Fibroblast of skin of back (primary cell): ENCODE data around the gene VEGFC.

Experiments used
- DNase-seq: peaks from one replicate; pipeline ENCODE4 v3.0.0-alpha.2; 2013

VEGFC gene

DNA sequence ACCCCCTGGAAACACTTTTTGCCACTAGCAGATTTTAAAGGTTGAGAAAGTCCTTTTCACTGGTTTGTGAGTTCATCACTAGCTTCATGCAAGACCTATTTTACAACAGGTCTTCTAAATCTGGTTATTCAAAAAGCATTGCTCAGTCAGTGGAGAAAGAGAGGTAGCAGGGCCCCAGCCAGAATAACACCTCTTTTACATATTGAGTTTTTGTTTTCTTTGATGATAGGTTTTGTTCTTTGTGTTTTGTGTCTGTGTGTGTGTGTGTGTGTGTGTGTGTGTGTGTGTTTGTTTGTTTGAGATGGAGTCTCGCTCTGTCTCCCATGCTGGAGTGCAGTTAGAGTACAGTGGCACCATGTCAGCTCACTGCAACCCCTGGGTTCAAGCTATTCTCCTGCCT lies 2.7 kb upstream of the VEGFC start:
- DNase-seq = no peak

DNA sequence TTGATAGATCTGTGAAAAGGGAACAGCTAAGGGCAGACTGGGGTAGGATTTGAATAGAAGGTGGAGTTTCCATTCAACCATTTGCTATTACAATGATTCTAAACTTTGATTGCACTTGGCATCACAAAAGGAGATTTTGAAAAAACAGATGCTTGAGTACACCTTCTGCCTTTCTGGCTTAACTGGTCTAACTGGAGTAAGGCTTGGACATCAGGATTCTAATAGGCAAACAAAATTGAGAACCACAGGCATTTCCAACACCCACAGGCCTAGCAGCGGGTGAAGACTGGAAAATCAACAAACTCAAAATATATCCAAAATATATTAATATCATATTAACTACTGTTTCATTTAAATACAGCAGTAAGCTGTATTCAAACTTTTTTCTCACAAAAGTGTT lies 1.9 kb upstream of the VEGFC start:
- DNase-seq = no peak

DNA sequence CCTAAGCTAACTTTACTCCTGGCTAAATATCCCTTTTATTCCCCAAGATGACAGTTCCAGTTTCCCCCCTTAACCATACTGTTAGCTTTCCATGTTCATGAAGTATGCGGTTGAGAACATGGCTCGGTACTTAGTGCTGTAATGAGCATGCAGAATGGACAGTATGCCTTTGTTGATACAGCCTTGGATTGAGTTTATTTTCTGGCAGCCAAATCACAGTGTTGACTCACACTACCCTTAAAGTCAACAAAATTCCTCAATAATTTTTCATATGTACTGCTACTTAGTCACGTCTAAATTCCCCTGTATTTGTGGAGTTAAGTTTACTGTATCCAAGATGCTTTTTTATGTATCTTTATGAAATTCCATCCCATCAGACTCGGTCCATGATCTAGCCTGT lies 1.4 kb upstream of the VEGFC start:
- DNase-seq = peak; percentile 96

DNA sequence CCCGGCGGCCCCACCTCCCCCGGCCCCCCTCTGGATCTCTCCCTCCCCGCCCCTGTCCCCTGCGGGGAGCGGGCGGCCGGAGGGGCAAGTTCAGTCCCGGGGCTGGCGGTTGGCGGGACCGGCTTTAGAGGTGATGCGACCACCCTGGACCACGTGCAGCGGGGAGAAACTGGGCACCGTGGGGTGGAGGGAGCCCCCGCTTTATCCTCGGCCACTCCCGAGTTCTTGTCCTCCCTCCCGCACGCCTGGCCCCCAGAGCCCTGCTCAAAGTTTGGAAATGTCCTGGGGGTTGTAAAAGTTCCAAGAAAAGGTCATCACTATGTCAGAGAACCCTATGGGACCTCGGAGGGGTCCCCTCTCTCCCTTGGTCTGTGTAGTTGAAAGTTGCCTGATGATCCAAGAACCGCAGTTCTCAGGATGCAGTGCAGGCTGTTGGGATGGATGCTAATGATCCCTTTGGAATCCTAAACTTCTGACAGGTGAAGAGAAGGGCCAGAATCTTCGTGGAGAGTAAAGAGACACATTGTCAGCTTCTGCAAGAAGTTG lies 411 bp upstream of the VEGFC start:
- no peak for DNase-seq

DNA sequence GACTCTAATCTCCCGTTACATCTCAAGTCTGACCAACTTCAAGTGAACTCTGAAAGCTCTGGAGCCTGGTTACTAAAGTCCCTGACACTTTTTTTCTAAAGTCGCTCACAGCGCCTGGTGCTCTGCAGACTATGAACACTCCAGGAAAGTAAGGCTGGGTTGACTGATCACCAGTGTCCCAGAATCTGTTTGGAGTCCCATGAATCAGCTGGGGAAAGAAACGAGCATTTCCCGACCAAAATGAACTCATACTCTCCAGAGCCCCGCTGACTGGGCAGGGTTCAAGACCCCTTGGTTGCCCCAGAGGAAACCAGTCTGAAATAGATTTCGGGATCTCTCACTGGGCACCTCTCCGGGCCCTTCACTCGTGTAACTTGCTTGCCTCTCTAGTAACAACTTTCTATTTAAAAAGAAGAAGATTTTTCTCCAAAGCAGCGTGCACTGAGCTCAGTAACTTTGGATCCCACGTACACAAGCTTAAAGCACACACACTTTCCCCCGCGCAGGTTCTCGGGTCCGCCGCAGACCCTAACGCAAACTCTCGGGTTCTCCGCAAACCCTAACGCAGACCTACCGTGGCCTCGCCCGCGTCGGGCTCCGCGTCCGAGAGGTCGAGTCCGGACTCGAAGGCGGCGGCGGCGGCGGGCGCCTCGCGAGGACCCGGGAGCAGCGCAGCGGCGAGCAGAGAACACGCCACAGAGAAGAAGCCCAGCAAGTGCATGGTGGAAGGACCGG lies 964 bp downstream of the VEGFC start:
- peak; percentile 63 for DNase-seq

DNA sequence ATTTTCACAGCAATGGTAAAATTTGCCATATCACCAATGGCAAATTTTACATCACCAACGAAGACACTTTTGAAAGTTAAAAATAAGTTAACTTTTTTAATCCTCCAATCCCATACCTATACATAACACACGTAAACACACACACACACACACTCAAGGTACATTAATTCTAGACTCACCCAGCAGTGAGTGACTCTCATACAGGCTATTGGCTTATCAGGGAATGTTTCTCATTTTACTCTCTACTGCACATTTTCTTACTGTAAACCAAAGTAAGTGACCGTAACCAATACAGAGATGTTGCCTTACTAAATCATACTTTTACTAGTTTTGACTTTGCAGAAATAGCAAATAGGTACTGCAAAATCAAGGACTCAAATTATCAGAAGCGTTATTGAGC lies 2.3 kb downstream of the VEGFC start:
- no peak for DNase-seq

DNA sequence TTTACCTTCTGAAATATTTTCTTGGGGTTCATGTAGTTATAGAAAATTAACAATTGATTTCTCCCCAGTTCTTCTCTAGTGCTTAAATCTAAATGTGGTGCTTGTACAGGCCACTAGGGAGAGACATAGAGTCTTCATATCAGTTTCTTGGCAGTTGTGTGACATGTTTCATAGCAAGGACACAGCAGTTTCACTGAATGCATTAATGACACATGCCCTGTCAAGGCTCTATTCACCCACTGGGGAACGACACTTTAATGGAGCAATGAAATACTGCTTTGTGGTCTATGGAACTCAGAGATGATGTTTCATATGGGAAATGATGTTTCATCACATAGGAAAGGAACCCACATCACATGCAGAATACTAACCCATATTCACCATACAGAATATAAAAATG lies 2.8 kb downstream of the VEGFC start:
- DNase-seq = peak; percentile 91

DNA sequence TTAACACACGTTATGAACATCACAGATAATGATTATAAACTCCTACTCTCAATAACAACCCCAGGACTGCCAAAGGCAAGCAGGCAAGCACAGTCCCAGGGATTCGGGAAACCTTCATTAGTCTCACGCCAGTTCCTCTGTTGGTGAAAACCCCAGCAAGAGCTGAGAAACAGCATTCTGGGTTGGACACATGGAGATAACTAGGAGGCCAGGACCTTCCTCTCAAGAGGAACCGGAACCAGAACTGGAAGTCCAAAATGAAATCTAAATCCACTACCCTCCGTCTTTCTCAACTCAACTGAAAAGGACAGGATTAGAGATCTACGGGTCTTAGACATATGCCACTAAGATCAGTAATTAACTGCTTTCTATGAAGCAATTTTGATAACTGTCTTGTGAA lies 3.8 kb downstream of the VEGFC start:
- DNase-seq = no peak

DNA sequence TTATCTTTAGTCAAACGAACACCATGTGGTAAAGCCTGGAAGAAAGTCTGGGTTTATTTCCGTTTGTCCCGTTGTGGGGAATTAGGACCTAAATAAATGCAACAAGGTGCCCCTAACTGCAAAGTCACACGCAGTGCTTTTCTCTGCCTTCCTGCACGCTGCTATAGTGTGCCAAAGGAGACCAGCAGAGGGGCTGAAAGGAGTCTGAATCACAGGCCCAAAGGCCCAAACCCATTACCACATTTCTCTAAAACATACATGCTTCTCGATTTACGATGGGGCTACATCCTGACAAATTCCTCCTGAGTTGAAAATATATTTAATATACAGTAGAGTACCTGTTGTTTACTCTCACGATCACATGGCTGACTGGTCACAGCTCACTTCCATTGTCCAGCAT lies 4.5 kb downstream of the VEGFC start:
- DNase-seq = no peak

DNA sequence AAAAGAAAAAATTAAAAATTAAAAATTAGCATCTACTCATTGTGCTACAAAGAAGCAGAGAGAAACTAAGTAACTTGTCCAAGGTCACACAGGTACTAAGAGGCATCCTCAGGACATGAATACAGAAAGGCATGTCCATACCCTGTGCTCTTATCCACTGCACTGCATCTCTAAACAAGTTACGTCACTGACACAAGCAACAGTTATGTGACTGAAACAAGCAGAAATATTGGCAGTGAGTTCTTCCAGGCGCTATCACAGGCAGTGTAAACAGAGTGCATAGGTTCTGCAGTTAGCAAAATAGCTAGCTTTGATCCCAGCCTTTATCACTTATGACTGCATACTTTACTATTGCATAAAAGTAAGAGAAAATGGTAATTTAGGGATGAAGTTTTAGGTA lies 7.9 kb downstream of the VEGFC start:
- no peak for DNase-seq

DNA sequence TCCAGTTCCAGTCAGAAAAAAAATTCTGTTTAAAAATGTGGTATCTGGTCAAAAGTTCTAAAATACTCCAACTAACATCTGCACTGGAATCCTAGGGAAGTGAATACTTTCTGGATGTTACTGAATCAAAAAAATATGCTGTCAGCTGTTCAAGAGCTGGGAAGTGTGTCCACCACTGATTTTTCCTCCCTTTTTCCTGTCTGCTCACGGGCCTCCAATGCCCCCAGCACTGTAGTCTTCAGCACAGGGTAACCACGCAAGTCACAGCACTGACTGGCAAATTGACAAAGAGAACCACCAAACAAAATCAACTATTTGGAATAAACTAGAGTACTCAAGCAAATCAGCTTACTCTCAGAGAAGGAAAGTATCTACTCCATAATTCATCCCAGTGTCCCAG lies 9.9 kb downstream of the VEGFC start:
- DNase-seq = peak; percentile 65

DNA sequence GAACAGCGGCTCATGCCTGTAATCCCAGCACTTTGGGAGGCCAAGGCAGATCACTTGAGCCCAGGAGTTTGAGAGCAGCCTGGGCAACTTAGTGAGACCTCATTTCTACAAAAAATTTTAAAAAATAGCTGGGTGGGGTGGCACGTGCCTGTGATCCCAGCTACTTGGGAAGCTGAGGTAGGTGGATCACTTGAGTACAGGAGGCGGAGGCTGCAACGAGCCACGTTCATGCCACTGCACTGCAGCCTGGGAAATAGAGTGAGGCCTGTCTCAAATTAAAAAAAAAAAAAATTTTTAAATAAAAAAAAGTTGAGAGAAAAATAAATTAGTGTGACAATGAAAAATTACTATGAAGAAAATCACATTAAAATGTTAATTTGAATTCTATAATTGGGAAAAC lies 10.5 kb downstream of the VEGFC start:
- no peak for DNase-seq

DNA sequence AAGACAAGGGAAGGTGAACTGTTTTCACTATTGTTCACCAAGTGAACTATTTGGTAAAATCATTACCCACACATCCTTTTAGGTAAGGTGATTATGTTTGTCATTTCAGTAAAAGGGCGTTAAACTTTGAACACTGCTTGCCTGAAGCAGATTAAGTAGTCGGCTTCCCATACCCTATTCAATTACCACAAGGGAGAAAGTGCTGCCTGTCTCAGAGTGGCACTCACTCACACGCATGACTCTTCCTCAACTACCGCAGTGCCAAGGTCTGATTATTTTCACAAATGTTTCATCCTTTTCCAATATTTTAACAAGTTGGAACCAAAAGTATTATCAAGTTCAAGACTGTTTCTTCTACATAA lies 11.0 kb downstream of the VEGFC start:
- DNase-seq = no peak

DNA sequence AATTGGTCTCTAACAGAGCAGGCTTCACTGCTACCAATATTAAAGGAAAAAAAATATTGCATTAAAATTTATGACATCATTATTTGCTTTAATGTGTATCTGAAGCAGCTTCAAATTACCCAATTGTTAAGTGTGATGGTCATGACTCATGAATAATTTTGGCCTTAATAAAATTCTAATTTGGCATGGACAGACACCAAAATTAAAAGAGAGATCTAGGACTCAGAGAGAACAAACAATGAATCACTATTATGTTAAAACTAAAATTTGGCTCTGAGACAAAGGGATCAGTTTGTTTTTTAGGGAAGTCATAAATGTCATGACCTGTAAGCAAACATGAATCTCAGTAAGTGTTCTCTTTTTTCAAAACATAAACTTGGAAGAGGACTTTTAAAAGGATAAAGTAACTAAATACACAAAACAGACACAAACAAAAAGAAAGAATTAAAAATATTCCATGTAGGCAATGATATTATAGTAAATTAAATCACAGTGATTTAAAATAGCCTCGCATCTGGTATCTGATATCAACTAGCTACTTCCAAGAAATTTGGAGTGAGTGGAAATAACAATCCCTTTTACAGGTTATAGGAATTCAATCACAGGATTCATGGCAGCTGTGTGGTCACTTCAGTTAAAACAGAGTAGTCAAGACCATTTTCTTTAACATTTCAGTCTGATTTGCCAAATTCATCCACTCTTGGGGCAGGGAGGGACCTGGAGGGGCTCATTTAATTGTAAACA lies 11.6 kb downstream of the VEGFC start:
- DNase-seq = peak; percentile 51

DNA sequence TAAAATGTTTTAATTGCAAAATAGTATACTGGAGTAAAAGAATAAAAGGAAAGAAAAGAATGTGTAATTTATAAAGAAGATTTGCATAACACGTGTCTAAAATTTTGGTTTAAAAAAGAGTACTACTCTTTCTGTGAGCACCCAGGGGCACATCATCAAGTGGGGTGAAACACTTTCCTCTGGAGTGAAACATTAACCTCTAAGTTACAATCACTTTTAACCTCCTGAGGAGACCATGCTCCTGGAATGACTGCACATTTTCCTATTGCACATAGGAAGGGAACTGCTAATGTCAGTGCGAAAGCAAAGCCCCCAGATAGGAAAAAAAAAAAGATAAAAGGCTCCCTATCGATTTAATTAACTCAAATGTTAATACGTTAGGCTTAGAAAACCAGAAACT lies 13.3 kb downstream of the VEGFC start:
- no peak for DNase-seq

DNA sequence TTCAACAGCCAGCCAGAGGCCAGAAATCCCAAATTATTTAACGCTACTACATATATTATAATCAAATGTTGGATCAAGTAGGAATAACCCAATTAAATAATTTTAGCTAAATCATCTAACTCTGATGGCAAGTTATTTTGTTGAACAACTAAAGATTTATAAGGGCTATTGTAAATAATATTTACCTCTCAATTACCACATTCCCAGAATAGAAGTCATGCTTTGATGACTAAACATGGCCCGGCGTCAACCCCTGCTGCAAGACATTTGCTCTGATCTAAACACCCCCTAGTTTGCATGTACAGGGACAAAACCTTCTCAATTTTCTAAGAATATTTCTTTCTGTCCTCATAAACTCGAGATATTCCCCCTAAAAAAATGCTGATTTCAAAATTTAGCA lies 14.2 kb downstream of the VEGFC start:
- DNase-seq = peak; percentile 80

DNA sequence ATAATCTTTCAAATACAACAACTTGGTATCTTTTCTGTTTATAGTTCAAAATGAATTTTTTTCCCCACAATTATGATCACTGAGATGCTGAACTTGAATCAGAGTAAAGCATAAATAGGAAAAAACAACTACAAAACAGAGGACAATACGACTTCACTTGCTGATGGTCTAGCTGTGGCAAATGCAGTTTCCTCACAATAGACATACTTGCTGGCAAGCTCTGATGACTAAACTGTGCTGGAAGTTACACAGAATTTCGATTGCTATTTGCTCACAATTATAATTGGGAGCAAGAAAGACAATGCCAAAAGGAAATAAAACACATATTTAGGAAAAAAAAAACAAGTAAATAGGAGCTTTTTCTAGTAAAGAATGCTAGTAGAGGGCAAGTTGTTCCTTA lies 14.7 kb downstream of the VEGFC start:
- peak; percentile 77 for DNase-seq

DNA sequence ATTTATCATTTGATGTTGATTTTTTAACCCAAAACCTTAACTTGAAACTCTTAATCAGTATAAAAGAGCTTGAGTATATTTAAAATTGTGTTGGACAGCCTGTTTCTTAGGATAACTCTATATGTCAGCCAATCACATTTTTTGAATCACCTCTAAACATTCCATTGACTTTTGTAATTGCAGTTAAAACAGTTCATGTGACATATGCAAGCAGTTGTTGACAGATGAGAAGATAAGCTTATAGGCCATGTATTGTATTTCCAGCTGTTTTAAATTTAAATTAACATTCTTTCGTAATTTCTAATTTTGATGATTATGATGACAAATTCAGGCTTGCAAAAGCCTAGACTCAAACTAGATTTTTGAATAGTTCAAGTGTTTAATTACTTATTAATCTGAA lies 17.4 kb downstream of the VEGFC start:
- DNase-seq = peak; percentile 44

DNA sequence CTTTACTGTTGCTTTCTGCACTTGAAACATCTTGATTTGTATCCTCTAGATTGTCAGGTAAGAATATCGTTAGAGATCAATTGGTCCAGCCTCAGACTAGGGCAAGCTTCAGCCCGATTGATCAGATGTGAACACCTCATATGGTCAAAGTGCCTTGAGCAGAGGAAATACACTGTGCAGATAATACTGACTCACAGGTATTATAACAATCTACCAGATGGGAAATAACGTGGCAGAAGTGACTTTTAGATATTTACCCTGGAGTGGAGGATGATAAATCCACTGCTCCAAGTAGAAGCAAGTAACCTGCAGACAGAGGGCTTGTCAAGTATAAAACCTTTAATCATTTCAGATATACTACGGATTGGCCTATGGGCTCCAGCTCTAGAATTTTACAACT lies 17.9 kb downstream of the VEGFC start:
- DNase-seq = no peak

DNA sequence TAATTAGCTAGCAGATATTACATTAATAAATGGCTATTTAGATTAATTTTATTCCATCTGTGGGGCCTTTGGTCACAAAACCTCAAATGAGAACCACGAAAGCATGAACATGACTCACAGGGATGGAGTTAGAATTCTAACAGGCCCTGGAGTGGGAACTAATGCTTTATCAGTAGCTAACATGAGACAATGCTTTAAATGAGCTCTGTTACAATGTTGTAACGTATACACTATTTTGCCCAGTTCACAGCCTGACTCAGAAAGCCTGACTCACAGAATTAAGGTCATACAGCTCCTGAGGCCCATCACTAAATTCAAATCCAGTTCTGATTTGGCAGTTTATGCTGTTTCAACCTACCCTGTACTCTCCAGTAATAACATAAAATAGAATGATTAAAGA lies 23.2 kb downstream of the VEGFC start:
- DNase-seq = peak; percentile 96

DNA sequence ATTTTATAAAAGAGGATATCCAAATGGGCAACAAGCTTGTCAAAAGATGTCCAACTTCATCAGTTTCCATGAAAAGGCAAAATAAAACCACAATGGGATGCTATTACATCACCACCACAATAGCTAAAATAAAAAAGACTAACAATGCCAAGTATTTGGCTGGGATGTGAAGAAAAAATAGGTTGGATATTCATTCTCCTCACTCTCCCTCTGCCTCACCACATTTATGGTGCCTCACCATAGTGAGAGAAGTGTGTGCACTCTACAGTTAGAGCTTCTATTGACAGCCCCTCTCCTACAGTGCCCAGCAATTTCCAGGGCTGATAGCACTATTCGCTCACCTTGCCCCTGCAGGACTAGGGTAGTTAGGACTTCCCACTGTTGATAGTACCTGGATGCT lies 25.5 kb downstream of the VEGFC start:
- peak; percentile 72 for DNase-seq

DNA sequence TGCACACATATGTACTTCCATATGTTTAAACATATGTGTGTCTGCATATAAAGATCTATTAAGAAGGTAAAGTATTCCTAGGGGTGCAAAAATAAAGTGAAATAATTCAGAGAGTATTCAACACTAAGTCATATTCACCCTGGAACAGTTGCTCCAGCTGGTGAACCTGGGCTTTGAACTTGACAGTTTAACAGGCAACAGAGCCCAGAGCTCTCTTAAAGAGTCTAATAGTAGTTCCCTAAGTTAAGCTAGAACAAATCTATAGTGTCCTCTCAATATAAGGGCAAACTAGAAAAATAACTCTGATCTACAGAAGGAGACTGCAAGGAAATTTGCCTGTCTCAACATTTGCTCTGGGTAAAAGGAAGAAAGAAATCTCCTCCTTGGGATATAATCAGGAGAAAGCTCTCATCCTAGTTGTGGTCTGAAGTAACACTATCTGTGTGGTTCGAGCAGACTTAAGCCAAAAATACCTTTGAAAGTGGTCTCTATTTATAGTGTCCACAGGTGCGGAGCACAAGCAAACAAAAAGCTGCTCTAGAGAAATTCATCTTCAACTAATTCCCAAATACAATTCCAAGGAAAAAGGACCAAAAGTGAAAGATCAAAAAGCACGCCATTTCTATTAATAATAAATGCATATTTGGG lies 29.9 kb downstream of the VEGFC start:
- no peak for DNase-seq

DNA sequence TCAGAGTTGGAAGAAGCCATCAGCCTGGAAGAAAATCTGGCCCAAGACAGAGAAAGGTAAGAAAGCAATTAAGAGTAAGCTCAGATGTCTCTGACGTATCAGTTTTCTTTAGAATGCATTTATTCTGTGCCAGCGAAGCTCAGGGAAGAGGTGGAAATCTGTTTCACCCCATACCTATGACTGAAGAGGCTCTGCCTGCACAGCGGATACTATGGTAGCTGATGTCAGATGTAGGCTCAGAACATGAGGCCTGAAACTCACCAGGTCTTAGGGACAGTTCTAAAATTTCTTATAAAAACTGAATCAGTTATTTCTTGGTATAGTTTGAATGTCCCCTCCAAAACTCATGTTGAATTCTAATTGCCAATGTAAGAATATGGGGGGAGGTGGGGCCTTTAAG lies 30.9 kb downstream of the VEGFC start:
- no peak for DNase-seq

DNA sequence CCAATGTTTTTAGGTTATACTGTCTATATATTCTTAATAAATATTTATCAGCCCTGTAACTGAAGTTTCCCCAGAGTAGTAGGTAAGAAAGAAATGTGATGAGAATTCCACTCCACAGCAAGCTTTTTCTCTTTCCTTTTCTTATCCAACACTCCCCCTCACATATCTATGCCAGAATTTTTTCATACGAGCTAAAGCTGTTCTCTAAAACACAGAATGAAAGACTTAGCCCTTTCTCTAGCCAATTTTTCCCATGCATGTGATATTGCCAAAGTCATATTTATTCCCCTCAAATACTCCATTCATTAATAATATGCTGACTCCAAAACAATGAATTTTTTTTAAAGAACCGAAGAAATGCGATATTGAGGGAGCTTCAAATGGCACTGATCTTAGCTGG lies 32.3 kb downstream of the VEGFC start:
- DNase-seq = no peak
